Activated CD4-positive, alpha-beta T cell treated with anti-CD3 and anti-CD28 coated beads, Interleukin-2, amount 10 ng/mL, durations not matched to agents 7 days and 5 days (primary cell): ENCODE data around the gene APOBEC3H. TPM values are rescaled to one million over a fixed set of nuclear protein-coding genes. Genes with fewer than 3 reads are reported as not detected.
A peak's percentile ranks its signal among the peaks of the same experiment; 100 is the strongest.
"Not testable (repeated sequence)": the region's sequence is repeated elsewhere in the genome, so short reads cannot be mapped to it uniquely, and the experiment has no call there.

Source experiments
- CTCF ChIA-PET: fragments of 350-600 bp; sonication (Branson Sonifier 250); formaldehyde crosslinking; loops from one replicate; lab custom pipeline; 2021; ENCODE audit warnings: antibody characterized with exemption; lab: Charles Lee
- POLR2A ChIA-PET: fragments of 350-600 bp; sonication (Branson Sonifier 250); formaldehyde crosslinking; loops from one replicate; lab custom pipeline; 2021; ENCODE audit warnings: antibody characterized with exemption; lab: Charles Lee
- DNase-seq: peaks from one replicate; pipeline ENCODE4 v3.0.0-alpha.2; 2020
- H3K27ac Mint-ChIP-seq: one replicate; pipeline ENCODE4 v1.8.0; 2021; ENCODE audit warnings: mild to moderate bottlenecking, moderate library complexity, mixed read lengths
- H3K27me3 Mint-ChIP-seq: one replicate; pipeline ENCODE4 v1.8.0; 2021; ENCODE audit warnings: mixed read lengths
- H3K36me3 Mint-ChIP-seq: one replicate; pipeline ENCODE4 v1.8.0; 2021; ENCODE audit warnings: low read depth, mixed read lengths
- H3K4me1 Mint-ChIP-seq: one replicate; pipeline ENCODE4 v1.8.0; 2021; ENCODE audit warnings: mixed read lengths
- H3K4me3 Mint-ChIP-seq: one replicate; pipeline ENCODE4 v1.8.0; 2021; ENCODE audit warnings: mild to moderate bottlenecking, moderate library complexity, mixed read lengths
- H3K9me3 Mint-ChIP-seq: one replicate; pipeline ENCODE4 v1.8.0; 2021; ENCODE audit warnings: mixed read lengths
- total RNA-seq, 2 experiments: library from RNA; stranded (reverse); gene quantifications; one replicate each; pipeline ENCODE4 v1.2.3, GENCODE V29; 2021

APOBEC3H gene
- total RNA-seq, 2 experiments from 2014 or later, result 46.0 to 54.3 TPM

- H3K9me3 Mint-ChIP-seq, CTCF ChIA-PET, DNase-seq, H3K27me3 Mint-ChIP-seq, POLR2A ChIA-PET: not testable (repeated sequence)
- Mint-ChIP-seq H3K27ac (peak overlapping the region; percentile 86), H3K4me3 (peak overlapping the region; percentile 97), H3K4me1 (peaks cover 42% of the 10 kb centered on the region), H3K36me3 (peaks cover 28% of the 10 kb centered on the region)
These were observed 20.7 kb upstream of the APOBEC3H start for GRCh38 chr22:39076155-39077025.

GRCh38 chr22:39077026-39077840 is 19.8 kb upstream of the APOBEC3H start, which contains the start of gene APOBEC3G:
Gene APOBEC3G (plus strand): TSS chr22:39077275. CDS start chr22:39077362, 87 bp downstream.
- Mint-ChIP-seq H3K36me3 (peaks cover 36% of the 10 kb centered on the region), H3K4me1 (peaks cover 51% of the 10 kb centered on the region), H3K4me3 (peak within 1 kb of the TSS; percentile 97), H3K27ac (peak within 1 kb of the TSS; percentile 92)
- H3K9me3 Mint-ChIP-seq, CTCF ChIA-PET, H3K27me3 Mint-ChIP-seq: not testable (repeated sequence)
- peak; percentile 73 for DNase-seq
- POLR2A ChIA-PET, result interaction anchor here (0.7 to 1.9 kb wide), 2 partner anchors 13 to 16 kb away, joined by 3 to 4 read pairs; no protein-coding TSS in a partner anchor

- H3K27ac Mint-ChIP-seq, result peak overlapping the region; percentile 92
- ChIA-PET POLR2A (interaction anchor here (0.6 to 1.9 kb wide), 3 partner anchors 13 to 25 kb away, joined by 3 to 8 read pairs (median 4); no protein-coding TSS in a partner anchor), CTCF (interaction anchor here (0.7 kb wide), 3 partner anchors 7 to 1273 kb away, joined by 3 to 6 read pairs (median 3); a partner anchor contains a TSS)
- H3K9me3 Mint-ChIP-seq, DNase-seq, H3K27me3 Mint-ChIP-seq: not testable (repeated sequence)
- peak overlapping the region; percentile 97 for H3K4me3 Mint-ChIP-seq
- peaks cover 56% of the 10 kb centered on the region for H3K4me1 Mint-ChIP-seq
- peaks cover 38% of the 10 kb centered on the region for H3K36me3 Mint-ChIP-seq
These were observed 19.1 kb upstream of the APOBEC3H start for GRCh38 chr22:39077912-39078311.

- Mint-ChIP-seq H3K9me3 (no peaks in the 10 kb centered on the region), H3K27ac (peak overlapping the region; percentile 92), H3K36me3 (peaks cover 38% of the 10 kb centered on the region), H3K27me3 (no peaks in the 10 kb centered on the region), H3K4me1 (peaks cover 60% of the 10 kb centered on the region), H3K4me3 (peak overlapping the region; percentile 97)
- POLR2A ChIA-PET, result interaction anchor here (0.6 to 1.9 kb wide), 3 partner anchors 12 to 25 kb away, joined by 3 to 8 read pairs (median 4); no protein-coding TSS in a partner anchor
- CTCF ChIA-PET, result interaction anchor here (0.7 kb wide), 3 partner anchors 8 to 1274 kb away, joined by 3 to 6 read pairs (median 3); a partner anchor contains a TSS
- no peak for DNase-seq
These were observed 18.7 kb upstream of the APOBEC3H start for GRCh38 chr22:39078329-39078728.

GRCh38 chr22:39079054-39079637 is 17.9 kb upstream of the APOBEC3H start:
- H3K9me3 Mint-ChIP-seq, DNase-seq, H3K27ac Mint-ChIP-seq, H3K27me3 Mint-ChIP-seq: not testable (repeated sequence)
- ChIA-PET POLR2A (interaction anchor here (1.9 kb wide), 1 partner anchor 11 kb away, joined by 4 read pairs; no protein-coding TSS in a partner anchor), CTCF (interaction anchor here (1.2 kb wide), 1 partner anchor 10 kb away, joined by 6 read pairs; no protein-coding TSS in a partner anchor)
- peak overlapping the region; percentile 97 for H3K4me3 Mint-ChIP-seq
- H3K4me1 Mint-ChIP-seq, result peaks cover 60% of the 10 kb centered on the region
- peaks cover 38% of the 10 kb centered on the region for H3K36me3 Mint-ChIP-seq

- no peak for DNase-seq
- no peak overlapping the region for H3K4me3 Mint-ChIP-seq
- ChIA-PET CTCF (interaction anchor here (0.7 to 1.2 kb wide), 2 partner anchors 9 to 432 kb away, joined by 3 to 6 read pairs; no protein-coding TSS in a partner anchor), POLR2A (no interaction called here)
- peak overlapping the region; percentile 64 for H3K27ac Mint-ChIP-seq
- H3K9me3 Mint-ChIP-seq, result no peaks in the 10 kb centered on the region
- H3K27me3 Mint-ChIP-seq, result no peaks in the 10 kb centered on the region
- H3K4me1 Mint-ChIP-seq, result peaks cover 62% of the 10 kb centered on the region
- H3K36me3 Mint-ChIP-seq, result peaks cover 42% of the 10 kb centered on the region
These were observed 16.8 kb upstream of the APOBEC3H start for GRCh38 chr22:39080052-39080762.

GRCh38 chr22:39081016-39081415 is 16.0 kb upstream of the APOBEC3H start:
- no peak for DNase-seq
- H3K27me3 Mint-ChIP-seq, result no peaks in the 10 kb centered on the region
- peaks cover 65% of the 10 kb centered on the region for H3K4me1 Mint-ChIP-seq
- no peak overlapping the region for H3K4me3 Mint-ChIP-seq
- H3K36me3 Mint-ChIP-seq, result peaks cover 48% of the 10 kb centered on the region
- H3K27ac Mint-ChIP-seq, result peak overlapping the region; percentile 74
- H3K9me3 Mint-ChIP-seq, result no peaks in the 10 kb centered on the region
- ChIA-PET POLR2A (no interaction called here), CTCF (interaction anchor here (0.7 kb wide), 1 partner anchor 431 kb away, joined by 3 read pairs; no protein-coding TSS in a partner anchor)

GRCh38 chr22:39081598-39081997 is 15.4 kb upstream of the APOBEC3H start:
- no peak overlapping the region for H3K4me3 Mint-ChIP-seq
- ChIA-PET POLR2A (no interaction called here), CTCF (interaction anchor here (1.0 kb wide), 1 partner anchor 37 kb away, joined by 3 read pairs; no protein-coding TSS in a partner anchor)
- H3K36me3 Mint-ChIP-seq, result peaks cover 53% of the 10 kb centered on the region
- no peaks in the 10 kb centered on the region for H3K27me3 Mint-ChIP-seq
- DNase-seq, result no peak
- no peaks in the 10 kb centered on the region for H3K9me3 Mint-ChIP-seq
- peak overlapping the region; percentile 74 for H3K27ac Mint-ChIP-seq
- peaks cover 66% of the 10 kb centered on the region for H3K4me1 Mint-ChIP-seq

GRCh38 chr22:39083212-39084165 is 13.6 kb upstream of the APOBEC3H start:
- DNase-seq, result no peak
- H3K9me3 Mint-ChIP-seq, result no peaks in the 10 kb centered on the region
- peaks cover 50% of the 10 kb centered on the region for H3K36me3 Mint-ChIP-seq
- peaks cover 71% of the 10 kb centered on the region for H3K4me1 Mint-ChIP-seq
- H3K27ac Mint-ChIP-seq, result peak overlapping the region; percentile 50
- H3K4me3 Mint-ChIP-seq, result no peak overlapping the region
- H3K27me3 Mint-ChIP-seq, result no peaks in the 10 kb centered on the region
- ChIA-PET CTCF (no interaction called here), POLR2A (no interaction called here)

GRCh38 chr22:39084666-39085065 is 12.4 kb upstream of the APOBEC3H start:
- Mint-ChIP-seq H3K27ac (peak overlapping the region; percentile 50), H3K36me3 (peaks cover 49% of the 10 kb centered on the region), H3K27me3 (no peaks in the 10 kb centered on the region), H3K4me3 (no peak overlapping the region), H3K9me3 (no peaks in the 10 kb centered on the region), H3K4me1 (peaks cover 79% of the 10 kb centered on the region)
- POLR2A ChIA-PET, result no interaction called here
- CTCF ChIA-PET, result no interaction called here
- no peak for DNase-seq

- Mint-ChIP-seq H3K4me3 (no peak overlapping the region), H3K36me3 (peaks cover 38% of the 10 kb centered on the region), H3K27ac (peak overlapping the region; percentile 97), H3K9me3 (no peaks in the 10 kb centered on the region), H3K4me1 (peaks cover 82% of the 10 kb centered on the region), H3K27me3 (no peaks in the 10 kb centered on the region)
- no peak for DNase-seq
- ChIA-PET POLR2A (no interaction called here), CTCF (no interaction called here)
These were observed 9.9 kb upstream of the APOBEC3H start for GRCh38 chr22:39087098-39087497.
